Stimulated activated CD4-positive, alpha-beta T cell treated with anti-CD3 and anti-CD28 coated beads, TNF-alpha, amount 100 ng/mL, for 48 hours (primary cell): ENCODE measurements around the gene FOXL2NB.

Experiments used
- DNase-seq, 3 donors: peaks; one replicate each; pipeline ENCODE4 v3.0.0-alpha.2; 2020; ENCODE audit warnings: low read depth in 3 of 3

FOXL2NB gene

DNA sequence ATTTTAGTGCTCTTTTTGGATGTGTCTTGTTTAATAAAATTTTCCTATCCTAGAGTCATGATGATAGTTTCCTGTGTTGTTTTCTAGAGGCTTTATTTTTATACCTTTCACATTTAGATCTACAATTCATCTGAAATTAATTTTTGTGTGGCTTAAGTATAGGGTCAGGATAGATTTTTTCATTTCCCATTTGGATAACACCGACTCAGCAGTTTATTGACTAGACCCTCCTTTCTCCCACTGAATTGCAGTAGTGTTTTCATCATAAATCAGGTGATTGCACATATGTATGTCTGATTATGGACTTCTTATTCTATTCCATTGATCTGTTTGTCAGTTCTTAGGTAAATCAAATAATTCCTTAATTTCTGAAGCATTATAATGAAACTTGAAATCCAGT lies 48.7 kb downstream of the FOXL2NB start:
- no peak for DNase-seq
